Transverse colon (tissue), 4 donors: Measurements from ENCODE around the gene SEMA5B. TPM values are rescaled to one million over a fixed set of nuclear protein-coding genes. Genes with fewer than 3 reads are reported as not detected.

ENCODE experiments used
- DNase-seq: peaks from one replicate; pipeline ENCODE4 v3.0.0-alpha.2; 2019
- H3K27ac ChIP-seq, 4 donors: fragments of 200-600 bp; sonication (generic); 2 replicates each; pipeline ENCODE4 v1.5.1; 2016 to 2018; ENCODE audit warnings: inconsistent platforms in 4 of 4
- H3K27me3 ChIP-seq: fragments of 200-600 bp; sonication (generic); 2 replicates; pipeline ENCODE4 v1.5.1; 2017; ENCODE audit warnings: inconsistent platforms
- H3K36me3 ChIP-seq, 4 donors: fragments of 200-600 bp; sonication (generic); 2 replicates each; pipeline ENCODE4 v1.5.1; 2017 to 2019; ENCODE audit warnings: inconsistent platforms in 4 of 4
- H3K4me1 ChIP-seq, 4 donors: fragments of 200-600 bp; sonication (generic); 2 replicates each; pipeline ENCODE4 v1.5.1; 2017 to 2020; ENCODE audit warnings: inconsistent platforms in 4 of 4
- H3K4me3 ChIP-seq, 4 donors: fragments of 200-600 bp; sonication (generic); 1 replicate in 1 of 4; 2 replicates in 3 of 4; pipeline versions ENCODE4 v1.5.1 to v1.6.1; 2017 to 2019; ENCODE audit warnings: inconsistent platforms in 4 of 4
- H3K9me3 ChIP-seq, 2 donors: fragments of 200-600 bp; sonication (generic); 2 replicates each; pipeline ENCODE4 v1.5.1; 2017 to 2019; ENCODE audit warnings: inconsistent platforms in 2 of 2
- CTCF ChIP-seq, 5 experiments: fragments of 200-600 bp in 3 of 5; fragments of 450-650 bp in 2 of 5; sonication (generic) in 3 of 5; IDR thresholded peaks; 1 replicate in 2 of 5; 2 replicates in 3 of 5; pipeline ENCODE4 v1.5.1; 2016 to 2017; ENCODE audit warnings: antibody characterized with exemption in 5 of 5, inconsistent platforms in 3 of 5, mild to moderate bottlenecking in 2 of 5, moderate library complexity in 1 of 5
- EP300 ChIP-seq: sonication (generic); formaldehyde crosslinking; IDR thresholded peaks from one replicate; pipeline ENCODE4 v1.6.1; 2017; ENCODE audit warnings: antibody characterized with exemption, low read depth
- POLR2A ChIP-seq: fragments of 450-650 bp; IDR thresholded peaks from one replicate; pipeline ENCODE4 v1.6.1; 2016; ENCODE audit warnings: antibody characterized with exemption, mild to moderate bottlenecking, moderate library complexity
- POLR2AphosphoS5 ChIP-seq, 3 donors: sonication (generic); formaldehyde crosslinking; IDR thresholded peaks; one replicate each; pipeline ENCODE4 v1.6.1; 2016; ENCODE audit warnings: antibody characterized with exemption in 3 of 3
- WGBS, 2 donors: methylation state at CpG; one replicate each; pipeline ENCODE4 v1.1.5; 2018; ENCODE audit warnings: low coverage in 1 of 2; 5-methylcytosine and 5-hydroxymethylcytosine counted together
- in situ Hi-C, 4 donors: fragments of 200-750 bp; cut with MboI; loops; one replicate each; pipeline versions ENCODE4 v1.15.0 to v1.15.1; 2017; ENCODE audit warnings: low sequenced_read_pairs in 3 of 4, low pct_ligation_motif_present in 1 of 4, low pct_unique_long_range_greater_than_20kb in 1 of 4
- intact Hi-C: fragments of 100-400 bp; cut with DNase I; formaldehyde crosslinking; loops from one replicate; pipeline ENCODE4 v1.15.1; 2023; ENCODE audit warnings: low total_unique reads
- total RNA-seq, 4 donors: library from RNA; depleted of rRNA; stranded (reverse); fragments of >200 nt; gene quantifications; one replicate each; pipeline ENCODE4 v1.1.0, GENCODE V29; 2016

Gene SEMA5B
- total RNA-seq, 4 donors from 2014 or later, result 0.16 to 1.4 (median 0.27) TPM; not detected in 1

DNA sequence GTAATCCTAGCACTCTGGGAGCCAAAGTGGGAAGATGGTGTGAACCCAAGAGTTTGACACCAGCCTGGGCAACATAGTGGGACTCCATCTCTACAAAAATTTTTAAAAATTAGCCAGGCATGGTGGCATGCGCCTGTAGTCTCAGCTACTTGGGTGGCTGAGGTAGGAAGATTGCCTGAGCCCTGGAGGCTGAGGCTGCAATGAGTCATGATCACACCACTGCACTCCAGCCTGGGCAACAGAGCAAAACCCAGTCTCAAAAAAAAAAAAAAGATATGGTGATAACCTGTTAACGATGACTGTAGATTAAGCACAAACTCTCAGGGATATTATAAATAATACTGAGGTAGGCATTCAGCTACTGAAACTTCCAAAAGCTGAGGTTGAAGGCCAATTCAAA is 125.2 kb downstream of the SEMA5B start:
- TF ChIP-seq POLR2A (no peak), EP300 (no peak), CTCF (IDR thresholded peaks at IDR 0.05) (no peak), POLR2AphosphoS5 (IDR thresholded peaks at IDR 0.05) (no peak)
- no peaks in the 10 kb centered on the region for H3K36me3 ChIP-seq

DNA sequence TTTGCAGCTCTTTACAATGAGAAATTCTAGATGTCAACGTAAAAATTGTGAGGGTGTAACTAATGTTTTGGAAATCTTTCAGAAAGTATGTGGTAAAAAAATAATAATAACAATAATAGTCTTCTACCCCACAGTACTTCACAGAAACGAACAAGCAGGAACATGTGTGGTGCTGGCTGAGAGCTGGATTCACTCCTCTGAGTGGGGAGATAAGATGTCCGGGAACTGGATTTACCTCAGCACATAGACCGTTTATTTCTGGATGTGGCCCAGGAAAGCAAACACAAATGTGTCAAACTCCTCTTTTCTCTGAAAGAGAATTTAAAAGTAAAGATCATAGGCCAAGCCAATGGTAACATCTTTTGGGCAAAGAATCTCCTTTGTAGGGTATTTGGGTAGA is 129.3 kb downstream of the SEMA5B start:
- WGBS, 2 donors, result 55 to 57% methylated on average over 4 of the region's 4 CpGs

More for the DNA sequence above, 125.2 kb downstream of the SEMA5B start:
- WGBS, 2 donors, result 88 to 93% methylated on average over 1 to 2 of the region's 2 CpGs
- Histone ChIP-seq H3K4me1 (no peaks in the 10 kb centered on the region), H3K27me3 (no peaks in the 10 kb centered on the region), H3K9me3 (no peaks in the 10 kb centered on the region), H3K27ac (no peak overlapping the region), H3K4me3 (no peak overlapping the region)
- in situ Hi-C loops, result no loop called here
- DNase-seq, result no peak
- intact Hi-C loops, result no loop called here

DNA sequence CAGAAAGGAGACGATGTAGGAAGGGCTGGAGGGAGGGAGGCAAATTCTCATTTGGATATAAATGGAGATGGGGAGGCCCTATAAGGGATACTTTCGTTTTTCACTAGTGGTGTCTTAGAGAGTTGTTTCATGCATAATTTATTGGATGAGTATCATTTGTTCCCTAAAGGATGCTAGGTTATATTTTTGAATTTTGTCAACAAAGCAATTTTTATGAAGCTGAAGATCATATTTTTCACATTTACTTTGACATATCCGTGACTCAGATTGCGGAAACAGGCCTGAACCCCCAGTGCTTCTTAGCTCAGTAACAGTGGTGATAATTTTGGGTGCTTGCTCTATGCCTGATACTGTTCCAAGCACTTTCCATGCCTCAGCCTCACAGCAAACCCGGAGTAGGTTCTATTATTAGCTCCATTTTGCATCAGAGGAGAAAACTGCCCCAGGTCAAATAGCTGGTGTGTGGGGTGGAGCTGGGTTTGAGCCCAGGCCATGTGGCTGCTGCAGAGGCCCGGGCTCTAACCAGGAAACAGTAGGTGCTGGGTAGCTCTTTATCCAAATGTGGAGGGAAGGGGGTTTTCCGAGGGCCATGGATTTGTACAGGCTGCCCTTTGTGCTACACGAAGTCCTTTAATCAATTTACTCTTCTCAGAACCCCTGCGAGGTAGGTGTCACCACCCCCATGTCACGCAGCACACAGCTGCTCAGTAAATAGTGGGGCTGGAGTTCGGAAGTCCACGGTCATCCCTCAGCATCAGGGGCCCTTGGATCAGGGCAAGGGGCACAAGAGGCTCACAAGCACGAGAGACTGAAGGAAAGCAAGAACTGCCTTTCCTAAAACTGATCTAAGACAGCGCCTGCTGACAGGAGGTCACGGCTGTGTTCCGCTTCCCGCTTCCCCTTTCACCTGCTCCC is 133.6 kb downstream of the SEMA5B start:
- no peaks in the 10 kb centered on the region for H3K27me3 ChIP-seq
- no peaks in the 10 kb centered on the region for H3K36me3 ChIP-seq
- in situ Hi-C loops, result no loop called here
- H3K27ac ChIP-seq, result no peak overlapping the region
- H3K4me1 ChIP-seq, result peaks cover 0 to 12% (median 0%) of the 10 kb centered on the region in 4 donors
- TF ChIP-seq CTCF (IDR thresholded peaks at IDR 0.05), result no peak
- TF ChIP-seq POLR2AphosphoS5 (IDR thresholded peaks at IDR 0.05), result no peak
- no peak for TF ChIP-seq EP300
- no peak for TF ChIP-seq POLR2A
- DNase-seq, result no peak
- intact Hi-C loops, result no loop called here
- 75 to 77% methylated on average over 6 to 17 of the region's 17 CpGs for WGBS, 2 donors
- H3K4me3 ChIP-seq, result no peak overlapping the region
- H3K9me3 ChIP-seq, result no peaks in the 10 kb centered on the region

More for the DNA sequence above, 129.3 kb downstream of the SEMA5B start:
- TF ChIP-seq POLR2A, result no peak
- TF ChIP-seq POLR2AphosphoS5 (IDR thresholded peaks at IDR 0.05), result no peak
- TF ChIP-seq CTCF (IDR thresholded peaks at IDR 0.05), result no peak
- no peak for TF ChIP-seq EP300
- Histone ChIP-seq H3K27ac (no peak overlapping the region), H3K27me3 (no peaks in the 10 kb centered on the region), H3K4me1 (no peaks in the 10 kb centered on the region), H3K4me3 (no peak overlapping the region), H3K9me3 (no peaks in the 10 kb centered on the region), H3K36me3 (no peaks in the 10 kb centered on the region)
- intact Hi-C loops (no loop called here), in situ Hi-C loops (no loop called here)
- DNase-seq, result no peak

- Histone ChIP-seq H3K27ac (no peak overlapping the region), H3K4me3 (no peak overlapping the region), H3K4me1 (peaks cover 0 to 12% (median 0%) of the 10 kb centered on the region in 4 donors), H3K27me3 (no peaks in the 10 kb centered on the region), H3K36me3 (no peaks in the 10 kb centered on the region), H3K9me3 (no peaks in the 10 kb centered on the region)
- TF ChIP-seq POLR2AphosphoS5 (IDR thresholded peaks at IDR 0.05), result no peak
- no peak for TF ChIP-seq EP300
- TF ChIP-seq CTCF (IDR thresholded peaks at IDR 0.05), result no peak
- no peak for TF ChIP-seq POLR2A
- no peak for DNase-seq
- in situ Hi-C loops, result no loop called here
- WGBS, 2 donors, result 80 to 82% methylated on average over 7 to 8 of the region's 8 CpGs
- intact Hi-C loops, result no loop called here
Measured at GRCh38 chr3:122893282-122893681, 134.3 kb downstream of the SEMA5B start.
